Neural progenitor cell (in vitro differentiated cells): Measurements from ENCODE around the gene NLK. TPM values are rescaled to one million over a fixed set of nuclear protein-coding genes. Genes with fewer than 3 reads are reported as not detected.
"Not testable (repeated sequence)": the region's sequence is repeated elsewhere in the genome, so short reads cannot be mapped to it uniquely, and the experiment has no call there.

Source experiments
- DNase-seq: peaks from one replicate; pipeline ENCODE4 v3.0.0-alpha.2; 2016; ENCODE audit warnings: low spot score
- H2AFZ ChIP-seq: fragments of 200-600 bp; sonication (generic); replicated peaks from 2 replicates; pipeline ENCODE4 v1.6.1; 2016; ENCODE audit warnings: antibody characterized with exemption
- H3F3A ChIP-seq: fragments of 200-600 bp; sonication (generic); 2 replicates; pipeline ENCODE4 v1.6.1; 2016; ENCODE audit warnings: antibody characterized with exemption, low read depth
- H3K27ac ChIP-seq: fragments of 200-600 bp; sonication (generic); 2 replicates; pipeline ENCODE4 v1.5.1; 2016; ENCODE audit warnings: mild to moderate bottlenecking
- H3K27me3 ChIP-seq: fragments of 200-600 bp; sonication (generic); 2 replicates; pipeline ENCODE4 v1.6.1; 2016; ENCODE audit warnings: mild to moderate bottlenecking, moderate library complexity
- H3K36me3 ChIP-seq: fragments of 200-600 bp; sonication (generic); 2 replicates; pipeline ENCODE4 v1.5.1; 2016
- H3K4me1 ChIP-seq: fragments of 200-600 bp; sonication (generic); 2 replicates; pipeline ENCODE4 v1.6.1; 2016; ENCODE audit warnings: mixed run types
- H3K4me2 ChIP-seq: fragments of 200-600 bp; sonication (generic); 2 replicates; pipeline ENCODE4 v1.6.1; 2016
- H3K4me3 ChIP-seq: fragments of 200-600 bp; sonication (generic); 2 replicates; pipeline ENCODE4 v1.5.1; 2016
- H3K79me2 ChIP-seq: fragments of 200-600 bp; sonication (generic); 2 replicates; pipeline ENCODE4 v1.6.1; 2016; ENCODE audit warnings: low read depth
- H3K9ac ChIP-seq: fragments of 200-600 bp; sonication (generic); 2 replicates; pipeline ENCODE4 v1.6.1; 2016
- H3K9me3 ChIP-seq: fragments of 200-600 bp; sonication (generic); 2 replicates; pipeline ENCODE4 v1.5.1; 2016; ENCODE audit warnings: low read depth
- H4K20me1 ChIP-seq: fragments of 200-600 bp; sonication (generic); 2 replicates; pipeline ENCODE4 v1.6.1; 2016; ENCODE audit warnings: low read depth
- H3K27ac Mint-ChIP-seq: 3 replicates; pipeline ENCODE4 v1.8.0; 2021; ENCODE audit warnings: mixed read lengths
- H3K27me3 Mint-ChIP-seq: 2 replicates; pipeline ENCODE4 v1.8.0; 2022; ENCODE audit warnings: low read depth, mild to moderate bottlenecking, inconsistent platforms, moderate library complexity, mixed read lengths; ENCODE audit not compliant: insufficient read depth
- H3K36me3 Mint-ChIP-seq: 3 replicates; pipeline ENCODE4 v1.8.0; 2021; ENCODE audit warnings: mixed read lengths
- H3K4me1 Mint-ChIP-seq: 3 replicates; pipeline ENCODE4 v1.8.0; 2021; ENCODE audit warnings: mixed read lengths
- H3K4me3 Mint-ChIP-seq: 3 replicates; pipeline ENCODE4 v1.8.0; 2021; ENCODE audit warnings: mild to moderate bottlenecking, moderate library complexity, mixed read lengths
- H3K9me3 Mint-ChIP-seq: 3 replicates; pipeline ENCODE4 v1.8.0; 2020; ENCODE audit warnings: mixed read lengths
- EZH2 ChIP-seq: fragments of 200-600 bp; sonication (generic); IDR thresholded peaks from 2 replicates; pipeline ENCODE4 v1.6.1; 2017; ENCODE audit warnings: antibody characterized with exemption, mild to moderate bottlenecking, moderate library complexity
- EZH2phosphoT487 ChIP-seq: fragments of 200-600 bp; sonication (generic); IDR thresholded peaks from 2 replicates; pipeline ENCODE4 v1.6.1; 2017; ENCODE audit warnings: antibody characterized with exemption
- total RNA-seq: library from RNA; depleted of rRNA; stranded (reverse); fragments of >200 nt; gene quantifications from 2 replicates; pipeline ENCODE4 v1.2.3, GENCODE V29; 2015; ENCODE audit warnings: low replicate concordance
- TF ChIP-seq, protein P1 (sequence below): fragments of 200-600 bp; sonication (generic); IDR thresholded peaks from 2 replicates; pipeline ENCODE4 v1.5.1; 2017; ENCODE audit warnings: antibody characterized with exemption, mild to moderate bottlenecking

Gene NLK
- total RNA-seq, 1 donor from 2014 or later = 61.7 TPM

DNA sequence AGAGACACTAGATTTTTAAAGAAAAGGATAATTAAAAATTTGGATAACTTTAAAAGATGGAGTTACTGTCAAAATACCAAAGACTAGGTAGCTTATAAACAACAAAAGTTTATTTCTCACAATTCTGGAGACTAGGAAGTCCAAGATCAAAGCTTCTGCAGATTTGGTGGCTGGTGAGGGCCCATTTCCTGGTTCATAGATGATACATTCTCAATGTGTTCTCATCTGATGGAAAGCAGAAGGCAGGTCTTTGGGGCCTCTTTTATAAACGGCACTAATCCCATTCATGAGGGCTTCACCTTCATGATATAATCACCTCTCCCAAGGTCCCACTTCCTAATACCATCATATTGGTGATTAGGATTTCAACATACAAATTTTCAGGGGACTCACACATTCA, 33.7 kb downstream of the NLK start:
- H3K4me1 Mint-ChIP-seq = no peaks in the 10 kb centered on the region
- Histone ChIP-seq H3K27me3 (no peaks in the 10 kb centered on the region), H3K4me1 (peaks cover 21% of the 10 kb centered on the region), H3K9me3 (no peaks in the 10 kb centered on the region), H3K9ac (no peak overlapping the region), H3K4me2 (no peak overlapping the region), H3F3A (peaks cover 9% of the 10 kb centered on the region), H3K36me3 (no peaks in the 10 kb centered on the region), H4K20me1 (peaks cover 54% of the 10 kb centered on the region), H3K79me2 (peaks cover 100% of the 10 kb centered on the region), H3K4me3 (no peak overlapping the region), H2AFZ (no peak overlapping the region), H3K27ac (no peak overlapping the region)
- H3K27me3 Mint-ChIP-seq = peaks cover 2% of the 10 kb centered on the region
- H3K9me3 Mint-ChIP-seq = peaks cover 22% of the 10 kb centered on the region
- peaks cover 17% of the 10 kb centered on the region for H3K36me3 Mint-ChIP-seq
- no peak overlapping the region for H3K4me3 Mint-ChIP-seq
- H3K27ac Mint-ChIP-seq = no peak overlapping the region
- DNase-seq = no peak
- TF ChIP-seq EZH2phosphoT487 (no peak), EZH2 (no peak)
- TF ChIP-seq, protein P1, sequence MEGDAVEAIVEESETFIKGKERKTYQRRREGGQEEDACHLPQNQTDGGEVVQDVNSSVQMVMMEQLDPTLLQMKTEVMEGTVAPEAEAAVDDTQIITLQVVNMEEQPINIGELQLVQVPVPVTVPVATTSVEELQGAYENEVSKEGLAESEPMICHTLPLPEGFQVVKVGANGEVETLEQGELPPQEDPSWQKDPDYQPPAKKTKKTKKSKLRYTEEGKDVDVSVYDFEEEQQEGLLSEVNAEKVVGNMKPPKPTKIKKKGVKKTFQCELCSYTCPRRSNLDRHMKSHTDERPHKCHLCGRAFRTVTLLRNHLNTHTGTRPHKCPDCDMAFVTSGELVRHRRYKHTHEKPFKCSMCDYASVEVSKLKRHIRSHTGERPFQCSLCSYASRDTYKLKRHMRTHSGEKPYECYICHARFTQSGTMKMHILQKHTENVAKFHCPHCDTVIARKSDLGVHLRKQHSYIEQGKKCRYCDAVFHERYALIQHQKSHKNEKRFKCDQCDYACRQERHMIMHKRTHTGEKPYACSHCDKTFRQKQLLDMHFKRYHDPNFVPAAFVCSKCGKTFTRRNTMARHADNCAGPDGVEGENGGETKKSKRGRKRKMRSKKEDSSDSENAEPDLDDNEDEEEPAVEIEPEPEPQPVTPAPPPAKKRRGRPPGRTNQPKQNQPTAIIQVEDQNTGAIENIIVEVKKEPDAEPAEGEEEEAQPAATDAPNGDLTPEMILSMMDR = no peak

- H2AFZ ChIP-seq, H3K9ac ChIP-seq, DNase-seq, H3K27ac Mint-ChIP-seq, H3K27me3 Mint-ChIP-seq, H3F3A ChIP-seq, H3K36me3 ChIP-seq, H3K4me3 ChIP-seq, H3K4me3 Mint-ChIP-seq, H3K9me3 ChIP-seq, H3K27ac ChIP-seq, H3K4me2 ChIP-seq, H3K4me1 Mint-ChIP-seq, H3K27me3 ChIP-seq: not testable (repeated sequence)
- peaks cover 100% of the 10 kb centered on the region for H3K79me2 ChIP-seq
- H3K36me3 Mint-ChIP-seq = peaks cover 10% of the 10 kb centered on the region
- peaks cover 12% of the 10 kb centered on the region for H3K9me3 Mint-ChIP-seq
- H4K20me1 ChIP-seq = peaks cover 54% of the 10 kb centered on the region
- H3K4me1 ChIP-seq = peaks cover 17% of the 10 kb centered on the region
Measured at GRCh38 chr17:28077140-28077539, 34.7 kb downstream of the NLK start.

- Histone ChIP-seq H3K9me3 (no peaks in the 10 kb centered on the region), H3K79me2 (peaks cover 100% of the 10 kb centered on the region), H2AFZ (no peak overlapping the region), H3F3A (no peaks in the 10 kb centered on the region), H3K4me3 (no peak overlapping the region), H3K27ac (no peak overlapping the region), H3K4me1 (peaks cover 7% of the 10 kb centered on the region), H3K27me3 (no peaks in the 10 kb centered on the region), H4K20me1 (peaks cover 54% of the 10 kb centered on the region), H3K4me2 (no peak overlapping the region), H3K36me3 (no peaks in the 10 kb centered on the region), H3K9ac (no peak overlapping the region)
- H3K4me1 Mint-ChIP-seq = peaks cover 8% of the 10 kb centered on the region
- peaks cover 3% of the 10 kb centered on the region for H3K27me3 Mint-ChIP-seq
- peaks cover 6% of the 10 kb centered on the region for H3K36me3 Mint-ChIP-seq
- H3K27ac Mint-ChIP-seq = no peak overlapping the region
- no peak for DNase-seq
- H3K4me3 Mint-ChIP-seq = no peak overlapping the region
- H3K9me3 Mint-ChIP-seq = no peaks in the 10 kb centered on the region
- TF ChIP-seq, protein P1 = no peak
- TF ChIP-seq EZH2phosphoT487 (no peak), EZH2 (no peak)
Measured at GRCh38 chr17:28078341-28079229, 36.1 kb downstream of the NLK start.

GRCh38 chr17:28081467-28081866, 39.0 kb downstream of the NLK start:
- Histone ChIP-seq H4K20me1 (peaks cover 41% of the 10 kb centered on the region), H2AFZ (no peak overlapping the region), H3F3A (no peaks in the 10 kb centered on the region), H3K4me2 (no peak overlapping the region), H3K79me2 (peaks cover 97% of the 10 kb centered on the region), H3K4me3 (no peak overlapping the region), H3K4me1 (peaks cover 7% of the 10 kb centered on the region), H3K9ac (no peak overlapping the region), H3K27me3 (no peaks in the 10 kb centered on the region), H3K27ac (no peak overlapping the region), H3K36me3 (no peaks in the 10 kb centered on the region), H3K9me3 (no peaks in the 10 kb centered on the region)
- peaks cover 3% of the 10 kb centered on the region for H3K36me3 Mint-ChIP-seq
- no peak overlapping the region for H3K4me3 Mint-ChIP-seq
- TF ChIP-seq EZH2 (no peak), EZH2phosphoT487 (no peak)
- TF ChIP-seq, protein P1 = no peak
- H3K27me3 Mint-ChIP-seq = peaks cover 3% of the 10 kb centered on the region
- DNase-seq = no peak
- H3K4me1 Mint-ChIP-seq = peaks cover 8% of the 10 kb centered on the region
- no peak overlapping the region for H3K27ac Mint-ChIP-seq
- no peaks in the 10 kb centered on the region for H3K9me3 Mint-ChIP-seq
